ENCODE data around the gene NGEF. TPM values are rescaled to one million over a fixed set of nuclear protein-coding genes. Genes with fewer than 3 reads are reported as not detected.

Gene NGEF
- total RNA-seq, 1 experiment from 2014 or later: 5.4 TPM

GRCh38 chr2:232920055-232920454 lies 93.0 kb downstream of the NGEF start:
- CTCF ChIA-PET: no interaction called here
- TF ChIP-seq ERG (CRISPR knock-in tag; IDR thresholded peaks at IDR 0.05): no peak
- no peak for TF ChIP-seq CREM (CRISPR knock-in tag; IDR thresholded peaks at IDR 0.05)
- peak; percentile 74 for TF ChIP-seq ZNF423 (CRISPR knock-in tag; IDR thresholded peaks at IDR 0.05)
- no peak for TF ChIP-seq IRF2 (CRISPR knock-in tag; IDR thresholded peaks at IDR 0.05; ENCODE audit: borderline replicate concordance, low read depth)
- TF ChIP-seq, protein P1, sequence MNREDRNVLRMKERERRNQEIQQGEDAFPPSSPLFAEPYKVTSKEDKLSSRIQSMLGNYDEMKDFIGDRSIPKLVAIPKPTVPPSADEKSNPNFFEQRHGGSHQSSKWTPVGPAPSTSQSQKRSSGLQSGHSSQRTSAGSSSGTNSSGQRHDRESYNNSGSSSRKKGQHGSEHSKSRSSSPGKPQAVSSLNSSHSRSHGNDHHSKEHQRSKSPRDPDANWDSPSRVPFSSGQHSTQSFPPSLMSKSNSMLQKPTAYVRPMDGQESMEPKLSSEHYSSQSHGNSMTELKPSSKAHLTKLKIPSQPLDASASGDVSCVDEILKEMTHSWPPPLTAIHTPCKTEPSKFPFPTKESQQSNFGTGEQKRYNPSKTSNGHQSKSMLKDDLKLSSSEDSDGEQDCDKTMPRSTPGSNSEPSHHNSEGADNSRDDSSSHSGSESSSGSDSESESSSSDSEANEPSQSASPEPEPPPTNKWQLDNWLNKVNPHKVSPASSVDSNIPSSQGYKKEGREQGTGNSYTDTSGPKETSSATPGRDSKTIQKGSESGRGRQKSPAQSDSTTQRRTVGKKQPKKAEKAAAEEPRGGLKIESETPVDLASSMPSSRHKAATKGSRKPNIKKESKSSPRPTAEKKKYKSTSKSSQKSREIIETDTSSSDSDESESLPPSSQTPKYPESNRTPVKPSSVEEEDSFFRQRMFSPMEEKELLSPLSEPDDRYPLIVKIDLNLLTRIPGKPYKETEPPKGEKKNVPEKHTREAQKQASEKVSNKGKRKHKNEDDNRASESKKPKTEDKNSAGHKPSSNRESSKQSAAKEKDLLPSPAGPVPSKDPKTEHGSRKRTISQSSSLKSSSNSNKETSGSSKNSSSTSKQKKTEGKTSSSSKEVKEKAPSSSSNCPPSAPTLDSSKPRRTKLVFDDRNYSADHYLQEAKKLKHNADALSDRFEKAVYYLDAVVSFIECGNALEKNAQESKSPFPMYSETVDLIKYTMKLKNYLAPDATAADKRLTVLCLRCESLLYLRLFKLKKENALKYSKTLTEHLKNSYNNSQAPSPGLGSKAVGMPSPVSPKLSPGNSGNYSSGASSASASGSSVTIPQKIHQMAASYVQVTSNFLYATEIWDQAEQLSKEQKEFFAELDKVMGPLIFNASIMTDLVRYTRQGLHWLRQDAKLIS (CRISPR knock-in tag; IDR thresholded peaks at IDR 0.05; ENCODE audit: borderline replicate concordance): no peak
- no peak for TF ChIP-seq TEAD1 (CRISPR knock-in tag; IDR thresholded peaks at IDR 0.05)
- no peak for TF ChIP-seq ZNF219 (CRISPR knock-in tag; IDR thresholded peaks at IDR 0.05; ENCODE audit: borderline replicate concordance)
- TF ChIP-seq ATF1 (CRISPR knock-in tag; IDR thresholded peaks at IDR 0.05): no peak
- Mint-ChIP-seq H3K9me3 (peaks cover 5% of the 10 kb centered on the region), H3K27me3 (ENCODE audit: low read depth) (peaks cover 9% of the 10 kb centered on the region), H3K27ac (no peak overlapping the region), H3K4me3 (no peak overlapping the region), H3K4me1 (peaks cover 5% of the 10 kb centered on the region), H3K36me3 (no peaks in the 10 kb centered on the region)
- POLR2A ChIA-PET: interaction anchor here (0.6 kb wide), 1 partner anchor 384 kb away, joined by 5 read pairs; no protein-coding TSS in a partner anchor
- ATAC-seq (no peak), DNase-seq (ENCODE audit: low spot score) (no peak)

GRCh38 chr2:232919141-232919540 lies 93.9 kb downstream of the NGEF start:
- TF ChIP-seq CDX4 (CRISPR knock-in tag; IDR thresholded peaks at IDR 0.05; ENCODE audit: borderline replicate concordance): no peak
- no peak for TF ChIP-seq FOXK1 (CRISPR knock-in tag; IDR thresholded peaks at IDR 0.05)
- TF ChIP-seq SMAD3 (CRISPR knock-in tag; IDR thresholded peaks at IDR 0.05; ENCODE audit: borderline replicate concordance): no peak
- TF ChIP-seq ZNF138 (CRISPR knock-in tag; conservative IDR thresholded peaks at IDR 0.05): no peak
- no peak for TF ChIP-seq NFE2L1 (CRISPR knock-in tag; IDR thresholded peaks at IDR 0.05)
- TF ChIP-seq HMGXB4 (CRISPR knock-in tag; IDR thresholded peaks at IDR 0.05): no peak
- TF ChIP-seq, protein P2, sequence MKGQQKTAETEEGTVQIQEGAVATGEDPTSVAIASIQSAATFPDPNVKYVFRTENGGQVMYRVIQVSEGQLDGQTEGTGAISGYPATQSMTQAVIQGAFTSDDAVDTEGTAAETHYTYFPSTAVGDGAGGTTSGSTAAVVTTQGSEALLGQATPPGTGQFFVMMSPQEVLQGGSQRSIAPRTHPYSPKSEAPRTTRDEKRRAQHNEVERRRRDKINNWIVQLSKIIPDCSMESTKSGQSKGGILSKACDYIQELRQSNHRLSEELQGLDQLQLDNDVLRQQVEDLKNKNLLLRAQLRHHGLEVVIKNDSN (CRISPR knock-in tag; IDR thresholded peaks at IDR 0.05): no peak
- TF ChIP-seq AR (CRISPR knock-in tag; IDR thresholded peaks at IDR 0.05): no peak
- no peak for TF ChIP-seq RORB (CRISPR knock-in tag; IDR thresholded peaks at IDR 0.05)
- no peak for TF ChIP-seq NR3C1 (CRISPR knock-in tag; conservative IDR thresholded peaks at IDR 0.05; ENCODE audit: low read depth)
- no peak for TF ChIP-seq IRF1 (CRISPR knock-in tag; IDR thresholded peaks at IDR 0.05)
- H3K9me3 Mint-ChIP-seq: no peaks in the 10 kb centered on the region
- H3K27me3 Mint-ChIP-seq (ENCODE audit: low read depth): peaks cover under 1% of the 10 kb centered on the region; the same call in 1 of the 2 replicates
- no peaks in the 10 kb centered on the region for H3K36me3 Mint-ChIP-seq
- ATAC-seq: no peak
- ChIA-PET POLR2A (interaction anchor here (0.7 kb wide), 1 partner anchor 134 kb away, joined by 4 read pairs; no protein-coding TSS in a partner anchor), CTCF (interaction anchor here (0.8 kb wide), 1 partner anchor 9 kb away, joined by 4 read pairs; no protein-coding TSS in a partner anchor)
- no peak overlapping the region for H3K27ac Mint-ChIP-seq
- H3K4me3 Mint-ChIP-seq: no peak overlapping the region
- peaks cover 4% of the 10 kb centered on the region for H3K4me1 Mint-ChIP-seq
- no peak for DNase-seq (ENCODE audit: low spot score)
